ENCODE data around the gene RFX6.

Gene RFX6

DNA sequence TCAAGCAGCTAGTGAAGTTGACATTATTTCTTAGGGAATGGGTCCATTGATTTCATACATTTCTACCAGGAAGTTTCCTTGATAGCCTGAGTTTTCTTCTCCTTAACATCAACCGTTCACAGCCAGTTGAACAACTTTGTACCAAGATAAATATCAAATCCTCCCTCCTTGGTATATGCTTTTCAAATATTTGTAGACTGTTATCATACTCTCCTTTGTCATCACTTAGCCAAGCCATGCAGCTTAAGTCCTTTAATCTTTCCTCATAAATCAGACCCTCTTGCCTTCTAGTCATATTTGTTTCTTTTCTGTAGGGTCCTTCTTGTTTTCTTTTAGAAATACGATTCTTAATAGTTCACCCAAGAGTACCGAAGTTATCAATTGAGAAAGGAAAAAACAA is 25.6 kb downstream of the RFX6 start:
- no peak for DNase-seq

DNA sequence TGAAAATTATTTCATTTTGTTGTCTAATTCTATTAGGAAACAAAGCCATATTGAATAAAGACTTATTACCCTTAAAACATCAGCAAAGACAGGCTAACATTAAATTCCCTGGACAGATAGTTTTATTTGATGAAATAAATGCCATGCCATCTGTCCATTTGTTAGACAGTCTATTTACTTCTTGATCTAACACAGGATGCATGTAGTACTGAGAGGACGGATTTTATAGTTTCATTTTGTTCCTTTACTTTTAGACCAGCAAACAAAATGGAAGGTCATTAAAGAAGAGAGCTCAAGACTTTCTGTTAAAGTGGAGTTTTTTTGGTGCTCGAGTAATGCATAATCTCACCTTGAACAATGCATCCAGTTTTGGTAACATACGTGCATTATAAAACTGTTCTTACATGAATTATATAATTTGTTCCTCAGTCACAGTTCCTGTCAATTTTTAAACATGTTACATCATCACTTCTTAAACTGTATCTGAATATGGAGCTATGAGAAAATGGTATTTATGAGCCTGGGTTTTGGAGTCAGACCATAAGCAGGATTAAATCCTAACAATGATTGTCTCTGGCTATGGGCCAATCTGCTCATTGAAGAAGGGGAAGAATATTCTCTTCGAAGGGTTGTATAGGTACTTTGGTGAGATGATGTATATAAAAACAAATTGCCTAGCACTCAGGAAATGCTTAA is 46.0 kb downstream of the RFX6 start:
- no peak for DNase-seq

DNA sequence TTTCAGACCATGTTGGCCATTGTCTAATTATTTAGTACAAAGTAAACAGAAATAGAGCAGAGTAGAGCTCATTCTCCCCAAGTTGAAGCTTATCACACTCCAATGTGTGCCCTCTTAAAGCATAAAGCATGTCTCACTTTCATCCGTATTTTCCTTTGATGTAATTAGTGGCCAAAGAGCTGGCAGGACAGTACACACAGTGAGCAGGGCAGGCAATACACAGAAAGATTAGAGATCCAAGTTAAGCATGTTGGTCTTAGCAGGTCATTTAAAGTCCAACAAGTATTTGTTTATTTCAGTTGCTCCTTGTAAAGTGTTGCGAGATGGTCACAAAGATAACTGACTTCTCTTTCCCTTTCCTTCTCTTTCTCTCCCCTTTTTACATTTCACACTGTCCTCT is 47.2 kb downstream of the RFX6 start:
- DNase-seq, result no peak

DNA sequence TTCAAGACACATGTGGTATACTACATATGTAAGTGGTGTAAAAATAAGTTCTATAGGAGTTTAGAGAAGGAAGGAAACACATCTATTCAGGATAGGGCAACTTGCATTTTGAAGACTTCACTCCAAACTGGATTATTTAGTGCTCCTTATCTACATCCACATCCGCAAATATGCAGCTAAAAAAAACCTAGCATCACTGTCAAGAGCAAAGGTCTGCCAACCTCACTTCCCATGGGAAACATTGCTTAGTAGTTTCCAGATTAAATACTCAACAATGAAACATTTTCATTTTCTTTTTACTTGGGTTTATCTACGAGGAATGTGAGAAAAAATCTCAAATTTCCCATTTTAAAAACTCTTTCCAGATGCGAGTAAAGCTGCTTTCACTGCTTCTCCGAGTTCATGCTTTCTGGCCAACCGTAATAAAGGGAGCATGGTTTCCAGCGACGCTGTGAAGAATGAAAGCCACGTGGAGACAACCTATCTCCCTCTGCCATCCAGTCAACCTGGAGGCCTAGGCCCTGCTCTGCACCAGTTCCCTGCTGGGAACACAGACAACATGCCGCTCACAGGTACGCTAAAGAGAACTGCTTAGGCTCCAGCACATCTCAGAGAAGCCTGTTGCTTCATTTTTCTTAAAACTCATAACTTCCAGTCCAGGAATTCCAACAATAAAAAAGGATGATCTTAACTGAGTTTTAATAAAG is 48.2 kb downstream of the RFX6 start:
- DNase-seq, result no peak

DNA sequence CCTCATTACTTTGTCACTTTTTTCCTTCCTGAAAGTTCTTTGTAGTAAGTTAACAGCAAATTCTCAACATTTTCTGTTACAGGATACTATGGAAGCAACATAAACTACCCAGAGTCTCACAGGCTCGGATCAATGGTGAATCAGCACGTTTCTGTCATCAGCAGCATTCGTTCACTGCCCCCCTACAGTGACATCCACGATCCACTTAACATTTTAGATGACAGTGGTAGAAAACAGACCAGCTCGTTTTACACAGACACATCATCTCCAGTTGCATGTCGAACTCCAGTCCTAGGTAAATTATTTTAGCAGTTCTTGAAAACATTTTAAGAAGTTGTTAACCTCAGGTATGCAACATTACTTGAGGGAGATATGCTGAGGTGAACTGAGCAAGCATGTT is 51.6 kb downstream of the RFX6 start:
- DNase-seq, result no peak

DNA sequence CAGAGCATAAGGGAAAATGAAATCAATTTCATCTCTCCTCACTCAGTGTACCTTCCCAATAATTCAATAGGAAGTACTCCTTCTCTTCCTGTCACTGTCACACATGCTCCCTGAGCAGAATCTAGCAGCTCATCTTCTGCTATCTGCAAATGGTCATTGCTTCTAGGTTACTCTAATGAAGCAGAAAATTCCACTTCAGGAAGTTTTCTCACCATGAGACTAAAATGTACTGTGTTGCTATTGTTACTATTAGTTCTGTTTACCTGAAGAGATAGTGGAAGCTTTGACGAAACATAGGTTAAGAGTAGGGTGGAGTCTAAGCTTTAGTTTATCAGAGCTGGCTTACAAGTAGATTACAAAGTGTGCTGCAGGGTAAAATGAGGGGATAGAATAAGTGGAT is 52.8 kb downstream of the RFX6 start:
- no peak for DNase-seq

DNA sequence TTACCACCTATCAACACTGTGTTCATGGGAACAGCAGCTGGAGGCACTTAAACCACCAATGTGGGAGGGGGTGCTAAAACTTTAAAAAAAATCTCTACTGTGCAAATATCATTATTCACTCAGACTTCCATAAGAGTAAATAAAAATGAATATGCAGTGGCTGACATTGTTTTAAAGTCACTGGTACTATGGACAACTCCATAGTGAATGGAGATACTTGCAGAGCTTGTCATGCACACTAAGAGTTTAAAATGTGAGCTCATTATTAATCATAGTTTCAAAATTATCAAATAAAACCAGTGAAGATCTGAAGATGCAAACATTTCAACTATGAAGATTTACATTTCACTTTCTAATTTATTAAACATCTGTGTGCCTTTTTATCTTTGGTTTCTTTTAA is 54.4 kb downstream of the RFX6 start:
- no peak for DNase-seq

DNA sequence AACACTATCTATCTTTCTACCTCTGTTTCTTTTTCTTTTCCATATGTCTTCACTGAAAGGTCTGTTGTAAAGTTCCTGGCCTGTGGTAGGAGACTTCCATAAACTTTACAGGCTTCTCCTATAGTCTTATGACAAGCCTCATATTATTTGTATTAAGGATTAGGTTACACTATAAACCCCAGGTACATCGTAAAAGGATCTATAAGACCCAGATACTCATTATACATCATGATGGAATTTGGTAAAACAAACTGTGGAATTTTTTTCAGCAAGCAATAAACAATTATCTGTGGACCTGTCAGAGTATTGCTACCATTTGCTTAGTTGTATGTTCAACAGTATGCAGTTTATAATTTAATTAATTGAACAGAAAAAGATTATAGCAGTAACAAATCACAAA is 55.5 kb downstream of the RFX6 start:
- DNase-seq, result no peak

DNA sequence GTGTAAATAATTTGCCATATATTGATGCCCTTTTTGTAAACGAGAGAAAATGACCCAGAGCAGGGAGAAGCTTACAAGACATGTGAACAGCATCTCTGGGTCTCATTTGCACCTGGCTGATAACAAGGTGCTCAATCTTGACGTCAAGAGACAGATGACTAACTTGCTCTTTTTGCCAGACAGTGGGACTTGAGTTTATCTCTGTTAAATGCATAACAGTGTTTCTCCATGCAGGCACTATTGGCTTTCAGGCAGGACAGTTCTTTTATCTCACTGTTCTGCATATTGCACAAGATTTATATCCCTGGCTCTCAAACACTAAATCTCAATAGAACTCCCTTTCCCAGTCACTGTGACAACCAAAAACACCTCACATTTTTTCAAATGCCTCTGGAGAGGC is 56.4 kb downstream of the RFX6 start:
- no peak for DNase-seq

DNA sequence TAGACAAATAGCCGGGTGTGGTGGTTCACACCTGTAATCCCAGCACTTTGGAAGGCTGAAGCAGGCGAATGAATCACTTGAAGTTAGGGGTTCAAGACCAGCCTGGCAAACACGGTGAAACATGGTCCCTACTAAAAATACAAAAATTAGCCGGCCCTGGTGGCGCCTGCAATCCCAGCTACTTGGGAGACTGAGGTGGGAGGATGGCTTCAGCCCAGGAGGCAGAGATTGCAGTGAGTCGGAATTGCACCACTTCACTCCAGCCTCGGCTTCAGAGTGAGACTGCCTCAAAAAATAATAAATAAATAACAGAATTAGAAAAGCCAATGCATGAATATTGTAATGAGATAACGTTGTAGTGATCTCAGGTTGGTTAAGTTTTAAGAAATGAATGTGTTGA is 61.3 kb downstream of the RFX6 start:
- no peak for DNase-seq

DNA sequence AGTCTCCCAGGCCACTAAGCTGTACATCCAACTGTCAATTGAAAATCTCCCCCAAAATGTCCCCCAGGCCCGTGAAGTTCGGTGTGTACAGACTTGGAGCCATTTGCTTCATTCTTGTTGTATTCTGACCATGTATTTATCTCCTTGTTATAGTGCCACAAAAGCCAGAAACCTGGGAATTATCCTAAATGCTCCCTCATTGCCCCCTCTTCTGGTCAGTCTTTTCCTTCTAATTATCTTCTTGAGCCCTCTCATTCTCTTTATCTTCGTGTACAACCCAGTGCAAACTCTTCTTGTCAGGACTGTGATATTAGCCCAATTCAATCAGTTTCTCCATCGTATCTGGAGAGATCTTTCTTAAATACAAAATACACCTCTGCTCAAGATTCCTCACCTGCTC is 64.7 kb downstream of the RFX6 start:
- no peak for DNase-seq

DNA sequence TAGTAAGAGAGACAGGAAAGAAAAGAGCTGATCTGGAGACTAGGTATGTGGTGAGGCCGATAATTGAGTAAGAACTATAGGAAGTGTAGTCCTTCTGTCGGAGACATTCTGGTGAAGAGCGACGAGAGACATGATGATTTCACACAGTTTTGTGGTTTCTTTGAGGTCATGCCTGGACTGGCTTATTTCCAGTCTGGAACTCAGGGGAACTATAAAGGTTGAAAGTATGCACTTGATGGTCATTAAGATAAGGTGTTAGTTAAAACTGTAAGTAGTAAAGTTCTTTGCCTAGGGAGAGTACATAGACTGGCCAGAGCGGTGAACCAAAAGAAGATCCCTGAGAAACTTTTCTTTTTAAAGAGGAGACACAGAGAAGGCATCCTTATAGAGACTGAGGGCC is 68.8 kb downstream of the RFX6 start:
- no peak for DNase-seq

DNA sequence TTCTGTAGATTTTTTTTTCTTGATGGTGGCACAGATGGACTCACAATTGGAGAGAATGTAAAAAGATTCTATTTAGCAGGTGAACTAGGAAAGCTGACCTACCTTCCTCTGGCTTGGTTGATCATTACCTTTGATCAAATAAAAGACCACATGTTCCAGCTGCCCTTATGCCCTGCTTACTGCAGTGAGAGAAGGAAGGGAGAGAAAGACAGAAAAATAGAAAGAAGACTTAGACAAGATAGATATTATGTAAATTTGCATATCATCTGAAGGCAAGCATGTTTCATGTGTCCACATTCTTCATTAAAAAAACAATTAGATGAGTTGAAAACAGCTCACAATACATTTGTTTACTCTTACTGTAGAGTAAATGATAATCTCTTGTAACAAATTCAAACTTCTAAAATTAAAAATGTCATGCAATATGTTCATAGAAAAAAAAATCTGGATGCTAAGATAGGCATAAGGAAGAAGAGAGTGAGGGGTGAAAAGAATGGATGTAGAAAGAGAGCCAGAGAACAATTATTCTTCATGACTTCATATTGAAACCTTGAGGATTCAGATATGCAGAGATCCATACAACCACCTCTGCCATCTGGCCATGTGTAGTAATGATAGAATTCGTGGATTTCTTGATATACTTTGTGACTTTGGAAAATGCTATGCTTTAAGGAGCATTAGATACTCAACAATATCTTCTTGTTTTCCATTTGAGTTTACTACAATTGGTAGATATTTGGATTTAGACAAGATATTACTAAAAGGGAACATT is 71.7 kb downstream of the RFX6 start:
- DNase-seq, result no peak

DNA sequence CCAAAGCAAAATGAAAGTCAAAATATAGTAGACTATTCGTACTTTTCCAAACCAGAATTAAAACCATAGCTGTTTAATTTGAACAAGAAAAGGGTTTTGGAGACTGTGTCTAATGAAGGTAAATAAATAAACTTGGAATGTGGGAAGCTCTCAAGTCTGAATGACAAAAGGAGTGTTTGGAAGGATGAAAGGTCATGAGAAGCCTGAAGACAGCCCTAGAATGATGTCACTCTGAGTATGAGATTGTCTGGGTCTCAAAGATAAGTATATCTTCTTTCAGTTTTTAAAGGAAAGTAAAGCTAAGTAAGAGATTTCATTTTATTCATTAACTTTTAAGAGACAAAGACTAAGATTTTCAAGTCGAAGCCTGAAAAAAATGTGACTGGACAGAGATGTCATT is 72.9 kb downstream of the RFX6 start:
- DNase-seq, result no peak

DNA sequence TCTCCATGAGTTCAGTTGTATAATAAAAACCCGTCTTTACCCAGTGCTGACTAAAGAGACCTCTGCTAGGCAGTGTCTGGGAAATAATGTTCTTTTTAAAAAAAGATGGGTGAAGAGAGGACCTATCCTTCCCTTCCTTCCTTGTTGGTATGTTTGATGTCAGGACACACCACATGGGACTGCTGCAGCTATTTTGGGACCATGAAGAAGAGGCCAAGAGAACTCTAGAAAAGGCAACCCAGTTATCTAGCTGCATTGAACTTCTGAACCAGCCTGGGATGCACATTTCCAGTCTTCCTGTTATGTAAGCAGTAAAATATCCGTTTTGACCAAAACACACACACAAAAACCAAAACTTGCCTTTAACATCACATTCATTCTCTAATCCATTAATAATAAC is 77.3 kb downstream of the RFX6 start:
- DNase-seq, result no peak

DNA sequence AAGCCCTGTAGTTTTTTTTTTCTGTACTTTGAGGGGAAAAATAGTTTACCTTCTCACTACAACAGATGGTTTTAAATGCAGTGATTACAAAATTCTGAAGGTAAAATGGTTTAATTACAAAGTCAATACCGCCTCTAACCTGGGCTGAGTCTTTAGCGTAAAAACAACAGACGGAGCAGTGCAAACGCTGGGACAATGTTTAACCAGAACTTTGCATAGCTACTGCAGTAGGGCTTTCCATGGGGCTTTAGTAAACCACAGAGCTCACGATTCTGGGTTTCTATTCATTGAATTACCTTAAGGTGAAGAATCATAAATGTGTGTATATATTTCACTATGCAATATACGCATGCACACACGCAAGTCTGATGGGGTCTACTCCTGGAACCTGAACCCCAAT is 77.9 kb downstream of the RFX6 start:
- DNase-seq, result no peak

DNA sequence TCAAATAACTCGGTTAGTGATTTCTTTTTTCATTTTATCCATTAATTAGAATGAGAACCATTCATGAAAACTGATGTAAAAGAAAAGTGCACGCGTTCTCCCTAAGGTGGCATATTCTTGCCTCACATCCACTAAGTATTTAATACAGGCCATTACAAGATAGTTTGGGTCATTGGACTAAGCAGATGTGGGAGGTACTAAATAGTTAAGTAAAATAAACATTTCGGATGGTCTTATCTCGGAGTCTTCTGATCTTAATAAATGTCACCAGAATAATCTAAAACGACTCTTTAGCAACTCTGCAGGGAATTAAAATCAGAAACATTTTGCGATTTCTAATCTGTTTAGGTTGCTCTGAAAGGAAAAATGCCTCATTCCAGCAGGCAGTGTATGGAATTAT is 78.7 kb downstream of the RFX6 start:
- no peak for DNase-seq

DNA sequence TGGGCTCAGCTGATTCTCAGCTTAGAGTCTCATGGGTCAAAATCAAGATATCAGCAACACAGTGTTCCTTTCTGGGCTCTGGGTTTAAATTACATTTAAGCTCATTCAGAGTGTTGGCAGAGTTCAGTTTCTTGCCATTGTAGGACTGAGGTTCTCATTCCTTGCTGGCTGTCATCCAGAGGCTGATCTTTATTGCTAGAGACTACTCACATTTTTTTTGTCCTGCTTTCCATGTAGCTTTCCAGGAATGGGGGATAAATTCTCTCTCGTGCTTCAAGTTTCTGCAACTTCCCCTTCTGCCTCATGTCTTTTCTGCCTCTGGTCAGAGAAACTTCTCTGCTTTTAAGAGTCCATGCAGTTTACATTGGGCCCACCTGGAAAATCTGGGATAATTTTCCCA is 86.9 kb downstream of the RFX6 start:
- no peak for DNase-seq

DNA sequence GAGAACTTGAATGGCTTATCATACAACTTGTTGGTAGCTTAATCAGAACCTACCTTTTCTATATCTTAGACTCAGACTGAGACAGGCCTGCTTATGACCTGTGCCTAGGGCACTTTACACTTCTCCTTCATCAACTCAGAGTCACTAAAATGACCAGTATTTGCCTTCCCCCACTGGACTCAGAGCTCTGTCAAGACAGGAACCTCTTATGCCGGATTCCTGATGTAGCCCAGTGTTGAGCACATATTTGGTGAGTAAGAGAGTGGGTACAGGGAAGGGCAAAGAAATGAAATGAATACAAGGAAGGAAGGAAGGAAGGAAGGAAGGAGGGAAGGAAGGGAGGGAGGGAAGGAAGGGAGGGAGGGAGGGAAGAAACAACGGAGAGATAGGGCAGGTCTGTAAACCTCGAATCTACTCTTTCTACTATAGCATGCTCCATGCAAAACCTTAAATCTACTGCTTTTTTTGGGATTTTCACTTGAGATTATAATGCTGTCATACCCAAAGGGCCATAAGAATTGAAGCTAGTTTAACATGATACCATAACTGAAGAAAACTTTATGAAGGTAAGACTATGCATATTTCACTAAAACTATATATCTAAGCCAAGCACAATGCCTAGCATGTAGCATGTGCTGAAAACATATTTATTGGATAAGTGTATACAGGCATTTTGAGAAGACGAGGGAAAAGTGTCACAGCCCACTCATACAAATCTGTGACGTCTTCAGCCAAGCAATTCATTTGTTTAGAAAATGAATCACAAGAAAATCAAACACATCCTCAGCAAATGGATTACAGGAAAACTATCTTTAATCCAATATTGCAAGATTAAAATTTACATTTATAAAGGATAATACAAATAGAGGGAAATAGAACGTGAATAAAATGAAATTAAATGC is 89.9 kb downstream of the RFX6 start:
- no peak for DNase-seq

DNA sequence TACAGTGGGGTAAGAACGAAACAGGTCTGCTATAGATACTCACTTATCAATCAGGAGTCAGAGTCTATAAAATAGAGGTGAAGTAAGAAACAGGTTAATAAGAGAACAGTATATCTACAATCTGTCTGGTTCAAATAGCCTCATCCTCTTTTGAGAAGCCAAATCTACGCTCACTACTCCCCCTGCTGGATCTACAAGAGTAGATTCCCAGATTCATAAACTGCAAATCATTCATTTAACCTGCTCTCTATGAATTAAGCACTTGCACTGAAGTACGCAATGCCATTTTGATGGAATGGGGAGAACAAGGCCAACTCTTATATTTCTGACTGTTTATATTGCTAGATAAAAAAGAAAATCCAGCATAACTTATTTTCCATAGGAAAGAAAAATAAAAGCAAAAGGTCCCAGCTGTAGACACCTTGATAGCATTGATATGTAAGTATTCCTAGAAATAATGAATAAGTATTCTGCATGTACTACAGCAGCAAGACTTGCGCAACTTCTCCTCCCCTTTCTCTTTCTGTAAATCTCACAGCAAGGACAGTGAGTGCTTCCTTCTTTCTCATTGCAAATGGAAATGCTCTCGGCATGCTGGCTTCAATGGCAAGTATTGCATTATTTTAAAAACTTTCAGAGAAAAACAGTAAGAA is 92.3 kb downstream of the RFX6 start:
- DNase-seq, result peak; percentile 15 to 56

DNA sequence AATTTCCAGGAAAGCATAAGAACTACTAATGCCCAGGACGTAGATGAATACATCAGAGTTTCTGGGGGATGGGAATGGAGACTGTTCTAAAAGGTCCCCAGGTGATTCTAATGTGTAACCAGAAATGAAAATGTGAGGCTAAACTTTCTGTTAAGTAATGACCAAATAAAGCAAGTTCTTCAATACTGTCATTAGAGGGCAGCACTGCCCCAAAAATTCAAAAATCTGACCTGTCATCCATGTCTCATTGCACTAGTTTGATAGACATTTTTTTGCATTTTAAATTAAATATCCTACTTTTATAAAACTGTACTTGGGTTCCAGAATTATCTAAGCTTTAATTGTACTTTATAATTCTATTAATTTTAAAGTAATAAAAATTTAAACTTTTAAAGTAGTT is 94.9 kb downstream of the RFX6 start:
- DNase-seq, result peak; percentile 12 to 52

DNA sequence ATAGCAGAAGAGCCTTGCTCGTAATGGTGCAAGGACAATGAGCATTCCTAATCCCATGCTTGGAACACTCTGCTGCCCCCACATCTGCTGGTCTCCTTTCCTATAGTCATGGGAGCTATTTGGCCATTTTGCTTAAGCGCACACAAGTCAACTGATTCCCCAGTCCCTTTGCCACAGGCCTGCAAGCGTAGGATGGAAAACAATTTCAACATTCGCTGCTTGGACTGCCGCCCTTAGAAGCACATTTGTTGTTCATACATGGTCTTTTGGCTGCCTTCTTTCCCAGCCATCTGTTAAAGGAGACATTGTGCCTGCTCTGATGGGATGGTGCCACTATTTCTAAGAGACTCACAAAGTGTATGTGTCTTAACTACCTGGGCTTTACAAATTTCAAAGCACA is 96.9 kb downstream of the RFX6 start:
- no peak for DNase-seq

Measured in inflammatory macrophage treated with lipopolysaccharide for 1 hour (primary cell).